ENCODE data around the gene VIPR2.

DNA sequence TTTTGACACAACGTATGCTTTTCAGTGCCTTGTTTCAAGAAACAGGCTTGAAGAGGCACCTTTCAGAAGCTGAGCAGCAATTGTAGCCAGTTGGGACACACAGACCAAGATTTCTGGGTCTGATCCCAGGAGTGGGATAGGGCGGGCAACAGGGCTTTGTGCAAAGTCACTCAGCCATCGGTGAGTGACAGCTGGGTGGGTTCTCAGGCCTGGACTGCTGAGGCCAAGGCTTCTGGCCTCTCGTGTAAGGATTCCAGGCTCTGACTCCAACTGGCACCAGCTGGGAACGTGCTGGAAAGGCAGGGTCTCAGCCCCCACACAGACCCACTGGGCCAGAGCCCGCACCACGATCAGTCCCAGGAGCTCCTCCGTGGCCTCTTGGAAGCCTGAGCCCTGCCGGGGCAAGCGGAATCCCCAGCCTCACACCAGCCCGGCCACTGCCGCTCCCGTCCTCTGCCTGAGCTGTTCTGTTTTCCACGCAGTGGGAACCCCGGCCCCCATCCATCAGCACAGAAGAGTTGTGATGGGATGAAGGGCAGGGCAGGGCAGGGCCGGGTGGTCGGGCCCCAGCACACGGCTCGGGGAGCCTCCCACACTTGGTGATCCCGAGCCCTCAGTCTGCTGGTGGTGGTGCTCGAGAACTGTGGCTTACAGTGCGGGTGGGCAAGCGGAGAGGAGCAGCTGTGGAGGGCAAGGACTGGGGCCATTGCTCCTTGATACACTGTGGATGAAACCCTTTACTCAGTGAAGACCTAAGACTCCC, 46.8 kb downstream of the VIPR2 start:
- no peak for TF ChIP-seq POLR2A (IDR thresholded peaks at IDR 0.05)
- TF ChIP-seq, protein P1, sequence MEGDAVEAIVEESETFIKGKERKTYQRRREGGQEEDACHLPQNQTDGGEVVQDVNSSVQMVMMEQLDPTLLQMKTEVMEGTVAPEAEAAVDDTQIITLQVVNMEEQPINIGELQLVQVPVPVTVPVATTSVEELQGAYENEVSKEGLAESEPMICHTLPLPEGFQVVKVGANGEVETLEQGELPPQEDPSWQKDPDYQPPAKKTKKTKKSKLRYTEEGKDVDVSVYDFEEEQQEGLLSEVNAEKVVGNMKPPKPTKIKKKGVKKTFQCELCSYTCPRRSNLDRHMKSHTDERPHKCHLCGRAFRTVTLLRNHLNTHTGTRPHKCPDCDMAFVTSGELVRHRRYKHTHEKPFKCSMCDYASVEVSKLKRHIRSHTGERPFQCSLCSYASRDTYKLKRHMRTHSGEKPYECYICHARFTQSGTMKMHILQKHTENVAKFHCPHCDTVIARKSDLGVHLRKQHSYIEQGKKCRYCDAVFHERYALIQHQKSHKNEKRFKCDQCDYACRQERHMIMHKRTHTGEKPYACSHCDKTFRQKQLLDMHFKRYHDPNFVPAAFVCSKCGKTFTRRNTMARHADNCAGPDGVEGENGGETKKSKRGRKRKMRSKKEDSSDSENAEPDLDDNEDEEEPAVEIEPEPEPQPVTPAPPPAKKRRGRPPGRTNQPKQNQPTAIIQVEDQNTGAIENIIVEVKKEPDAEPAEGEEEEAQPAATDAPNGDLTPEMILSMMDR (IDR thresholded peaks at IDR 0.05) = no peak
